Bladder microvascular endothelial cell (primary cell): ENCODE data around the gene SV2B. TPM values are rescaled to one million over a fixed set of nuclear protein-coding genes. Genes with fewer than 3 reads are reported as not detected.

Experiments used
- total RNA-seq: library from RNA; depleted of rRNA; stranded (reverse); fragments of >200 nt; gene quantifications from 2 replicates; pipeline ENCODE4 v1.2.3, GENCODE V29; 2014

SV2B gene, protein sequence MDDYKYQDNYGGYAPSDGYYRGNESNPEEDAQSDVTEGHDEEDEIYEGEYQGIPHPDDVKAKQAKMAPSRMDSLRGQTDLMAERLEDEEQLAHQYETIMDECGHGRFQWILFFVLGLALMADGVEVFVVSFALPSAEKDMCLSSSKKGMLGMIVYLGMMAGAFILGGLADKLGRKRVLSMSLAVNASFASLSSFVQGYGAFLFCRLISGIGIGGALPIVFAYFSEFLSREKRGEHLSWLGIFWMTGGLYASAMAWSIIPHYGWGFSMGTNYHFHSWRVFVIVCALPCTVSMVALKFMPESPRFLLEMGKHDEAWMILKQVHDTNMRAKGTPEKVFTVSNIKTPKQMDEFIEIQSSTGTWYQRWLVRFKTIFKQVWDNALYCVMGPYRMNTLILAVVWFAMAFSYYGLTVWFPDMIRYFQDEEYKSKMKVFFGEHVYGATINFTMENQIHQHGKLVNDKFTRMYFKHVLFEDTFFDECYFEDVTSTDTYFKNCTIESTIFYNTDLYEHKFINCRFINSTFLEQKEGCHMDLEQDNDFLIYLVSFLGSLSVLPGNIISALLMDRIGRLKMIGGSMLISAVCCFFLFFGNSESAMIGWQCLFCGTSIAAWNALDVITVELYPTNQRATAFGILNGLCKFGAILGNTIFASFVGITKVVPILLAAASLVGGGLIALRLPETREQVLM
- total RNA-seq, result 0.65 and 0.69 TPM in 2 replicates

DNA sequence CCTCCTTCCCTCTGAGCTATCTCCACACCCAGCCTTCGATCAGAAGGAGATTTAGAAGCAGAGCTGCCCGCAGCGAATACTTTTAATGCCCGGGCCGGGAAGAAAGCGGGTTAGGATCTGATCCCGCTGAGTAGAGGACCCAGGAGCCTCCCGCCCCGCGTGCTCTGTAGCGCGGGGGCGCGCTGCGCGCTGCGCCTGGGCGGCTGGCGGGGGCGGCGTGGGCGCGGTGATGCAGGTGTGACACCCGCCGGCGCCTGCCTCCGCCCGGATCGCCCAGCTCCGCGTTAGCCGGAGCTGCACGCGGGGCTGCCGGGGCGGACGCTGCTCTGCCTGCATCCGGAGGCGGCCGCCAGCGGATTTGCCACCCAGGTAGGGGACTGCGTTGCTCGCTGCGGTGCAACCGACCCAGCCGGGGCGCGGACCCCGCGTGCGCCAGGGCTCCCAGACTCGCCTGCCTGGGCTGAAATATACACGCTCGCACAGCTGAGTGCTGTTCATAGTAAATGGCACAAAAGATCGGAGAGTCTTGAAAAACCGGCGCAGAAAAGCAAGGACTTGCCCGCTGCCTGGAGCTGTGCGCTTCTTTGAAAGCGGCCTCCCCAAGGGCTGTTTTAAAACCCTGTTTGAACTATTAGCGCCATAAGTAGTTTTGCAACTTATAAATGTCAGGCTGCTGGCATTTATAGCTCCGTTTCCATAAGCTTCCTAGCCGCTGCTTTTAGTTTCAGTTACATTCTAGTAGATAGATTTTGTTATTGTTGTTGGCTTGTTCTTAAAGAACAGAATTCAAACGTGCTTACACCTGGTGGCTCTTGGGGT lies at the start of gene SV2B:
SV2B (plus strand) TSS at position 263 of the 819 bp plus-strand sequence. CDS start 126,007 bp downstream, outside the sequence.

Other genes with a start within 250 kb of the SV2B start
- gene FURIN, start 231.7 kb upstream of the SV2B start, total RNA-seq, result 41.4 and 117 TPM in 2 replicates
- gene FES, start 215.8 kb upstream of the SV2B start, total RNA-seq, result 57.5 and 97.1 TPM in 2 replicates
- 14.7 and 50.2 TPM in 2 replicates for gene MAN2A2, start 197.0 kb upstream of the SV2B start, total RNA-seq
- 13.3 and 14.0 TPM in 2 replicates for gene HDDC3, start 167.7 kb upstream of the SV2B start, total RNA-seq
- 92.6 and 122 TPM in 2 replicates for gene UNC45A, start 165.0 kb upstream of the SV2B start, total RNA-seq
- gene RCCD1, start 145.4 kb upstream of the SV2B start, total RNA-seq, result 7.3 and 8.6 TPM in 2 replicates
- gene PRC1, start 105.7 kb upstream of the SV2B start, total RNA-seq, result 119 and 178 TPM in 2 replicates
- 7.8 and 12.9 TPM in 2 replicates for gene VPS33B, start 77.7 kb upstream of the SV2B start, total RNA-seq